GM10847 (cell line): ENCODE measurements around the gene ISCA1.

Experiments used
- POLR2A ChIP-seq: IDR thresholded peaks from 2 replicates; pipeline ENCODE4 v1.6.1; 2011; ENCODE audit not compliant: insufficient read length; ENCODE audit errors: extremely low read depth

The ISCA1 gene

DNA sequence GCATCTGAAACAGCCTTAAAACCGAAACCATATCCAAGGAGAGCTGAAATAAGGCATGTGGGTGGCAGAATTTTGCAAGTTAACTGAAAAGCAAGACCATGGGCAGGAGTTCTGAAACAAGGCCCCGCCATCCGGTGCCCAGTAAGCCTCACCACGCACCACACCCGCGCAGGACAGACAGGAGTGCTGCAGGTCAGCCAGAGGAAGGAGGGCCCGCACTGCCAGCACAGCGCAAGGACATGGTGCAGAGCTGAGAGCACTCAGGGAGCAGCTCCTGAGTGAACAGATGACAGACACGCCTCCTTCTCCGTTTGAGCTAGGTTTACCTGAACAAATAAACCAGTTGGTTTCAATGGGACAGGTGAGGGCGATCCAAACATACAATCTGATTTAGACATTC, 16.5 kb upstream of the ISCA1 start:
- TF ChIP-seq POLR2A, result no peak

DNA sequence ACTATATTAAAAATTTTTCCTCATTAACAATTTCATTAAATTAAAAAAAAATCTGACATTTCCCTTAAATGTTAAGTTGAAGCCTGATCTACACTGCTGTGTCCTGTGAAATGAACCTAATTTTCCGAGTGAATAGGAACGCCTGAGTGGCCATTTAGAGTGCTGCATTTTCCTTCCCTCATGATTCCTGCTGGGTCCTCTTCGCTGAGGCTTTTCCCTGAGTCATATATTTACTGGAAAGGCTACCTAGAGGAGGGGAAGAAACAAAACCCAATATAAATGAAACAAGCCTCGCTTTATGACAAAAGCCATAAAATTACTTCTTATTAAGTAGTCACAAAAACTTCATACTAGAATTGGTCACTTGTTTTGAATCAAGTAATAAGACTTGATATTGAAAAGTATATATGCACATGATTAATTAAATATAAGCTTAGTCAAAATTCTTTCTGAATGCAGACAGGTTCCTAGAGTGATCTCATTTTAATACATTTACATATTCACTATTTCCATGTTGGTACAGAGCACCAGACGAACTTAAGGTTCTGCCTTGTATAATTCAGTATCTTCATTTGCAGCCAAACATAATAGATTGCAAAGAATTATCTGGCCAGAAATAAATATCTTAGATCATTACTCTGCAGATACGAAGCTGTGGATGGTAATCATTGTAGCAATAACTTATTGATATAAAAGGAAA, 6.3 kb upstream of the ISCA1 start:
- TF ChIP-seq POLR2A, result no peak

DNA sequence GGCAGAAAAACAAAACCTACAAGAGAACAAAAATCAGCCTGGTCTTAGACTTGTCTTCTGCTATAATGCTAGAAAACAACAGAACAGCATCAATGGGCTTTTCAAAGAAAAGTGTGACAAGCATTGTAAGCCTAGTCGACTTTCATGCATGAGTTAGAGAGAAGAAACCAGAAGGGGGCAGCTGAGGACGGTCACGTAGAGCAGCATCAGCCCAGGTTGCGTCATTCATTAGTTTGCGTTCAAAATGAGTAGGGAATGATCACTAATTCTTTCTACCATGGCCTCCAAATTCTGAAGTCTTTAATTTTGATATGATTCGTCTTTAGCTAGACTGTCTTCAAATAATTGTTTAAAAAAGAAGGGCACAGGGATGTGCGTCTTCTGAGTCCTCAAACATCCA, 4.7 kb upstream of the ISCA1 start:
- TF ChIP-seq POLR2A, result no peak

DNA sequence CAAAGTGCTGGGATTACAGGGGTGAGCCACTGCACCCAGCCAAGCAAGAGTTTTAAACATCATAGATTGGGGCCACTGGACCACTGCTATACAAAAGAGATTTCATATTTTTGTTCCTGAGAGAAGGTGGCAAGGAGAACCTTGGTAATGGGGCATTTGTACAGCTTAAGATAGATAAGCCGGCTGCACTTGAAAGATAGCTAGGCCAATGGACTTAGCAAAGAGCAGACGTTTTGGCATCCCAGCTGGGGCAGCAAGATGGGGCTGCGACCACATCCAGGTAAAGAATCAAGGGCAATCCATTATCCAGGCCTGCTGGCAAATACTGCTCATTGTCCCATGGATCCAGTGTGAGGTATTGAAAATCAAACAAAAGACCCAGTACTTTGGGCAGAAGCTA, 3.9 kb upstream of the ISCA1 start:
- TF ChIP-seq POLR2A, result no peak

DNA sequence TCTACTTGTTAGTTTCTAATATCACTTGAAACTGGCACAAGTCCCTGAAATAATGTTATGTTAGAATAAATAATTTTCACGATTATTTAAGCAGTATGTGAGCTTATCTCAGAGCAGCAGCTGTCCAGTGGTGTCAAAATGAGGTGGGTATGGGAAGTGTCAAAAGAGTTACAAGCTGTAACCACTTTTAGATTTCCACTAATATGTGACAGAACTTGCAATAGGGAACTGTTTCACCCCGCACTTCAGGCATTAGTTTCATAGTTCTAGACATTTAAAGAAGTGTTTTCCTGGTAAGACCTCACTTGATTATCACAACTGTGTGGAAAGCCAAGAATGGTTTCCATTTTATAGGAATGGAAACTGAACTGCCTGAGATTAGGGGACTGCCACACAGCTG, 2.9 kb upstream of the ISCA1 start:
- no peak for TF ChIP-seq POLR2A

DNA sequence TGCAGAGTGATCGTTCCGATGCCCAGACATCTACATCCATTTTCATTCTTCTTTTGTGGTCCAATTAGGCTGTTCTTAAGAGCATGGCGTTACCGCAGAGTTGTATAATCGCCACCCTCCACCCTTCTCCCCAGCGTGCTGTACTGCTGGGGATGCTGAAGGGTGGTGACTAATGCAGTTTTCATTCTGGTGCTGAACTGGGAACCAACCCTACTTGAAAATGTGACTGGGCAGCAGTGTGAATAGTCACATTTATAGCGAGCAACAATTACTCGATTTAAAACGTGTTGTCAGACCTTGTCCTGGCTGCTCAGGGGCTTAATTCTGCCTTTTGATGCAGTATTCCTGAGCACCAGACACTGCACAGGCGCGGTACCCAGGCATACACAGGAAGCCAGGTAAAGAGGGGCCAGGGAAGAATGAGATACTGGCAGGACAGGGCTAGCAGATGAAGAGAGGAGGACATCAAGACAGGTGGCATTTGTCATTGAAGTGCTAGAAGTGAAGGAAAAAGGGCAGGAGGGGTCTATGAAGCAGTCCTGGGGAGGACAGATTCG, 719 bp upstream of the ISCA1 start:
- TF ChIP-seq POLR2A, result no peak

DNA sequence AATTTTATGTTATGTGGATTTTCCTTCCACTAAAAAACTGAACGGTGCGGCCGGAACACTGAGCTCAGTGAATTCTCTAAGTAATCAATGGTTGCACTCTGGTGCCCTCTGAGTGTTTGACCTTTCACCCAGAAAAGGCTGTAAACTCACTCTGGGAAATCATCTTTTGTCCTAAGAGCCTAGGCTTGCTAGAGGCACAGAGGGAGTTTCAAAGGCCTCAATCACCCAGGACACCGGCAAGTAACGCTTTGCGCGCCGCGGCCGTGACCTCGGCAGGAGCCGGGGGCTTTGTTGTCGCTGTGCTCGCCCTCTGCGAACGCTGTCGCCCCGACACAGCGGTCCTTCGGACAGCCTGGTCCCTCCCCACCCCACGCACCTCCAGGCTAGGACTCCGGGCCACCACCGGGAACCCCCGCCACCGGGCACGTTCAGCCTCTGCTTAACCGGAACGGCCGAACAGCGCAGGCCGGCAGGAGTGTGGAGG, 703 bp downstream of the ISCA1 start:
- TF ChIP-seq POLR2A, result no peak

DNA sequence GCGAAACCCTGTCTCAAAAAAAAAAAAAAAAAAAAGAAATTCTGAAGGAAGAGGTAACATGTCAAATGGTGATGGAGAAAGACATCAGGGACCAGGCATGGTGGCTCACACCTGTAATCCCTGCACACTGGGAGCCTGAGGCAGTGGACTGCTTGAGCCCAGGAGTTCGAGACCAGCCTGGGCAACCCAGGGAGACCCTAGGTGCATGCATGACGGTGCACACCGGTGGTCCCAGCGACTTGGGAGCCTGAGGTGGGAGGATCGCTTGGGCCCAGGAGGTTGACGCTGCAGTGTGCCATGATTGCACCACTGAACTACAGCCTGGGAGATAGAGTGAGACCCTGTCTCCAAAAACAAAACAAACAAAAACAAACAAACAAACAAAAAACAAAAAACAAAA, 1.8 kb downstream of the ISCA1 start:
- no peak for TF ChIP-seq POLR2A

DNA sequence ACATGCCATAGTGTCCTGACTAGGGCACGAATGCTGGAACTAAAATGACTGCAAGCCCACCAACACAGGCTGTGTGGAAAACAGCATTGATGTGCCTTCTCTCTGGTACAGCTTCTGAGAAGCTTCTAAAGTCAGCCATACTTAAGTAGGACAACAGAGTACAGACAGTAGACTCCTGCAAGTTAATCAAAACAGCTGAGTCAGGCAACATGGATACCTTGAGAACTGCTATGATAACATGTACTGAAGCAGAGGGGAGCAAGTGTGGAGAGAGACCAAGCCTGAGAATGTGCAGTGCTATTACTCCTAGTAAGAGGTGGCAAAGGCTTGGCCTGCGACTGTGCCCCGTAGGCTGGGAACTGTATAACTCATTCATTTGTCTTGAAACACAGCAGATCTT, 2.5 kb downstream of the ISCA1 start:
- TF ChIP-seq POLR2A, result no peak

DNA sequence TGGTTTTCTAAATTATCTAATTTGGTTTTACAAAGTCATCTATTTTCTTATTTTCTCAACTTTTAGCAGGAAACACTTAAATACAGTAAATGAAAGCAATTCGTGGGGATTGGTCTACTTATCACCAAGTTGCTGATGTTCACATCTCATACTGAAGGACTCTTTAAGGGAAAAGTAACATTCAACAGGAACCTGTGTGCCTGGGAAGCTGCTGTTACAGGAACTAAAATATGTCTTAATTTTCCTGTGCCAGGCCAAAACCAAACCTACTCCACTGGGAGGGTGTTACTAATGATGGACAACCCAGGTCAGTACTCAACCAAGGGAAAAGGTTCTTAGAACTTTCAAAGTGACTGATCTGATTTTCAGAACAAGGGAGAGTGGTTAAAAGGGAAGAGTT, 5.3 kb downstream of the ISCA1 start:
- no peak for TF ChIP-seq POLR2A

DNA sequence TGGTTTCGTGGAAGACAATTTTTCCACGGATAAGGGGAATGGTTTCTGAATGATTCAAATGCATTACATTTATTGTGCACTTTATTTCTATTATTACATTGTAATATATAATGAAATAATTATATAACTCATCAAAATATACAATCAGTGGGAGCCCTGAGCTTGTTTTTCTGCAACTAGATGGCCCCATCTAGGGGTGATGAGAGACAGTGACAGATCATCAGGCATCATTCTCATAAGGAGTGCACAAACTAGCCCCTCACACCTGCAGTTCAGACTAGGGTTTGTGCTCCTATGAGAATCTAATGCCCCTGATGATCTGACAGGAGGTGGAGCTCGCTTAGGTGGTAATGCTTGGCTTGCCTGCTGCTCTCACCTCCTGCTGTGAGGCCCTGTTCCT, 6.4 kb downstream of the ISCA1 start:
- TF ChIP-seq POLR2A, result no peak

DNA sequence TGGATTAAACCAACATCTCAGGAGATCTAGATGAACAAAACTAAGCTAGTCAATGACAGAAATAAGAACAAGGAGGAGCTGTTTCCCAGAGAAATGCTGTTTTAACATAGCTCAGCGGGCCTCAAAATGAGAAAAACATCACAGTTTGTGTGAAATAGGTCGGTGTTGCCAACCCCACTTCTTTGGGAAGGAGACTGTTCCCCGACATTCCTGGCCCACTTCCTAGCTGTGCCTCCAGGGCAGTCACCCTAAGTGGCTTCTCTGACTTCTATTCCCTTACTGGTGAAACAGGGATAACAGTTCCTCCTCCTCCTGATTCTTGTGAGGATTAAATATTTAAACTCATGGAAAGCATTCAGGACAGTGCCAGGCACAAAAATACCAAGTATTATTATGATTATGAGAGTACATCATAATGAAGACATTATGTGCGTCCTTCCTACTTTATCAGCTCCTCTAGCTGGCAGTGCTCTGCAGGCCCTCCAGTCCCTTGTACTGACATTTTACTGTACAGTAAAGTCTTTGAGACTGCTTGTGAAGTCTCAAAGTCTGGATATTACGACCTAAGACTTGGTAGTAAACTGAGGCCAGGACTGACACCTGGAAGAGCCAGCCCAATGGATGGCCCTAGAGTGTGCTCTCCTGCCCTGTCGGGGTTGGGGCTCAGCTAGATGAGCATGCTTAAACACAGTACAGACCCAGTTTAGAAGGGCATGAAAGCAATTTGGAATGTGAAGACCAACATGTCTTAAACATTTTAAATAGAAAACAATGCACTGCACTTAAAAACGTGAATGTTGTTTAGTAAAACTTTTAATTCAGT, 7.3 kb downstream of the ISCA1 start:
- TF ChIP-seq POLR2A, result no peak

DNA sequence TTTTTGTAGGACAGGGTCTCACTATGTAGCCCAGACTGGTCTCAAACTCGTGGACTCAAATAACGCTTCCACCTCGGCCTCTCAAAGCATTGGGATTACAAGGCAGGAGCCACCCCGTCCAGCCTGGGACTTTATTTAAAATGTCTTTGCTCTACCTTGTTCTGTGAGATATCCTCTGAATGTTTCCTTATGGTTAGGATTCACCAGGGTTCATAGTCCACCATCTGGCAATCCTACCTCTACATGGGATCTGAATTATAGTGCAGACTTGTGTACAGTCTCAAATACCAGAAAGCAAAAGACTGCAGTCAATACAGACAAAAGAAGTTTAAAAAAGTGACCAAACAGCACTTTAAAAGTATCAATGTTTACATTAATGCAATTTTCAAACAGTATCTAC, 10.1 kb downstream of the ISCA1 start:
- no peak for TF ChIP-seq POLR2A

DNA sequence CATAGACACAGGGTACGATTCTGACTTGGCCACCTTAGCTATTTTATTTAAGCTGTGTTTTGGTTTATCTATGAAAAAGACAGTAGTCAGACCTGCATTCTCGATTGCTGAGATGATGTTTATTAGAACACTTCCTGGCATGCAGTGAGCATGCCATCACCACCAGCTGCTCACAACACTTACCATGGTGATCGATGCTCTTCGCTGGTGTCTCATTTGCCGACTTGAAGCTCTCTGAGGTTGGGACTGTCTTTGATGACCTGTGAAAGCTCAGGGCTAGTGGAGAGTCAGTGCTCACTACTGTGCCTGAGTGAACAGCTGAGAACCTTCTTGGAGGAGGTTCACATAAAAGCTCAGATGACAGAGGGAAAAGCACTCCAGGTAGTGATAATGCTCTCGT, 18.5 kb downstream of the ISCA1 start:
- TF ChIP-seq POLR2A, result no peak

DNA sequence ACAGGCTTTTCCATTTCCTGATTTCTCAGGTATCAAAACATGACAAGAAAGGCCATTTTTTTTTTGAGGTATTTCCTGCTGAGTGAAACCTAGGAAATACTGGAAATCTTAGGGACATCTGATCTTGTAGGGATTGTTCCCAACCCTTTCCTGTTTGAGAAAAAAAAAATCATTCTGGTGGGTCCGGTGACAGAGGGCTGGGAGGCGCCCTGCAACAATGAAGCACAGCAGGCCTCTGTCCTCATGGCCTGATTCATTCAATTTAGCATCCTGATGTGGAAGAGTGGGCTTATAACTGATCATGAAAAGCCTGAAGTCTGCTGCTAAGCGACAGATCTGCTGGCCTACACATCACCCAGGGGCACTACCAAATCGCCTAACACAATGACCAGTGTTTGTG, 19.8 kb downstream of the ISCA1 start:
- TF ChIP-seq POLR2A, result no peak

DNA sequence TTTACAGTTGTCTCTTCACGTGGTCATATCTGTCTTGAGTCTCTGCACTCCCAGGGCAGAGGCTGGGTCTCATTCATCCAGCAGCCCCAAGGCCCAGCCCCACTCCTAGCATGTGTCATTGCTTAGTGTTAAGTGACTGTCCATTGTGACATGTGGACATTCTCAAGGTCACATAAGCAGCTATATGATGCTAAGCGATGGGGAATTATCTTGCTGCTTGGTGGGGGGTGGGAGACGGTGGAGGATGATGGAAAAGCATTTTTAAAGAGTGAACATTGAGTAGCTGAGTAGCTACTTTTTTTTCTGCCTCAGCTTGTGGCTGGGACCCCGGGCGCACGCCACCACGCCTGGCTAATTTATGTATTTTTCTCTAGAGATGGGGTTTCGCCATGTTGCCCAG, 22.8 kb downstream of the ISCA1 start, which contains the start of gene C9orf153:
TSS of gene C9orf153 (minus strand) at position 101 of the 400 bp plus-strand sequence. CDS start 30,054 bp downstream, outside the sequence.
- no peak for TF ChIP-seq POLR2A
